Neural crest cell (in vitro differentiated cells): ENCODE measurements around the gene OLFML2A. TPM values are rescaled to one million over a fixed set of nuclear protein-coding genes. Genes with fewer than 3 reads are reported as not detected.

Source experiments
- DNase-seq: peaks from one replicate; pipeline ENCODE4 v3.0.0; 2021; ENCODE audit warnings: low read depth, mixed read lengths, low spot score
- H3K27ac Mint-ChIP-seq: one replicate; pipeline ENCODE4 v1.8.0; 2021; ENCODE audit warnings: mild to moderate bottlenecking, mixed read lengths; ENCODE audit not compliant: unreplicated experiment
- H3K27me3 Mint-ChIP-seq: 2 replicates; pipeline ENCODE4 v1.8.0; 2021; ENCODE audit warnings: low read depth, mild to moderate bottlenecking, mixed read lengths
- H3K36me3 Mint-ChIP-seq: 2 replicates; pipeline ENCODE4 v1.8.0; 2021; ENCODE audit warnings: low read depth, mild to moderate bottlenecking, mixed read lengths
- H3K4me1 Mint-ChIP-seq: 2 replicates; pipeline ENCODE4 v1.8.0; 2021; ENCODE audit warnings: mixed read lengths
- H3K4me3 Mint-ChIP-seq: one replicate; pipeline ENCODE4 v1.8.0; 2021; ENCODE audit warnings: mild to moderate bottlenecking, mixed read lengths
- H3K9me3 Mint-ChIP-seq: 2 replicates; pipeline ENCODE4 v1.8.0; 2021; ENCODE audit warnings: mixed read lengths
- total RNA-seq: library from RNA; stranded (reverse); gene quantifications from 2 replicates; pipeline ENCODE4 v1.2.1, GENCODE V29; 2021
- TF ChIP-seq, protein P1 (sequence below): fragments of 200-600 bp; sonication (generic); conservative IDR thresholded peaks from 2 replicates; pipeline ENCODE4 v1.5.0; 2021; ENCODE audit warnings: antibody characterized with exemption, mild to moderate bottlenecking

The OLFML2A gene
- total RNA-seq, 1 donor from 2014 or later = 0.14 TPM

DNA sequence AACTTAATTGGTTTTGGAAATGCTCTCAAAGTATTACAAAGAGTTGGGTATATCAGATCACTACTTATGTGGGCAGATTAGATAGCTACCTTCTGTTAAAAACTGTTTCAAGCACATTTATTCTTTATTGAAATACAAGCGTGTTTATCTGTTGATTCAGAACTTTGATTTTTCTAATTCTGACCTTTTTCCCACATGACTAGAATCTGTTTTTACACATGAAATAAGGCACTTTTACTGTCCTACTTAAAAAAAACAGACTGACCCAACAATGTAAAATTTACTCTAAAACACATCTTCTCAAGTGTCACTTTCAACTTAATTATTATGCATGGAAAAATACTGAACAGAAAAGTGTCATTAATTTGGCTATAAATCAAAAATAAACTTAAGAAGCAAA is 10.6 kb upstream of the OLFML2A start:
- TF ChIP-seq, protein P1, sequence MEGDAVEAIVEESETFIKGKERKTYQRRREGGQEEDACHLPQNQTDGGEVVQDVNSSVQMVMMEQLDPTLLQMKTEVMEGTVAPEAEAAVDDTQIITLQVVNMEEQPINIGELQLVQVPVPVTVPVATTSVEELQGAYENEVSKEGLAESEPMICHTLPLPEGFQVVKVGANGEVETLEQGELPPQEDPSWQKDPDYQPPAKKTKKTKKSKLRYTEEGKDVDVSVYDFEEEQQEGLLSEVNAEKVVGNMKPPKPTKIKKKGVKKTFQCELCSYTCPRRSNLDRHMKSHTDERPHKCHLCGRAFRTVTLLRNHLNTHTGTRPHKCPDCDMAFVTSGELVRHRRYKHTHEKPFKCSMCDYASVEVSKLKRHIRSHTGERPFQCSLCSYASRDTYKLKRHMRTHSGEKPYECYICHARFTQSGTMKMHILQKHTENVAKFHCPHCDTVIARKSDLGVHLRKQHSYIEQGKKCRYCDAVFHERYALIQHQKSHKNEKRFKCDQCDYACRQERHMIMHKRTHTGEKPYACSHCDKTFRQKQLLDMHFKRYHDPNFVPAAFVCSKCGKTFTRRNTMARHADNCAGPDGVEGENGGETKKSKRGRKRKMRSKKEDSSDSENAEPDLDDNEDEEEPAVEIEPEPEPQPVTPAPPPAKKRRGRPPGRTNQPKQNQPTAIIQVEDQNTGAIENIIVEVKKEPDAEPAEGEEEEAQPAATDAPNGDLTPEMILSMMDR = no peak
- H3K27me3 Mint-ChIP-seq = peaks cover 84% of the 10 kb centered on the region
- DNase-seq = no peak
- H3K9me3 Mint-ChIP-seq = no peaks in the 10 kb centered on the region
- H3K36me3 Mint-ChIP-seq = no peaks in the 10 kb centered on the region
- peaks cover 20% of the 10 kb centered on the region for H3K4me1 Mint-ChIP-seq
- H3K4me3 Mint-ChIP-seq = no peak overlapping the region
- no peak overlapping the region for H3K27ac Mint-ChIP-seq

DNA sequence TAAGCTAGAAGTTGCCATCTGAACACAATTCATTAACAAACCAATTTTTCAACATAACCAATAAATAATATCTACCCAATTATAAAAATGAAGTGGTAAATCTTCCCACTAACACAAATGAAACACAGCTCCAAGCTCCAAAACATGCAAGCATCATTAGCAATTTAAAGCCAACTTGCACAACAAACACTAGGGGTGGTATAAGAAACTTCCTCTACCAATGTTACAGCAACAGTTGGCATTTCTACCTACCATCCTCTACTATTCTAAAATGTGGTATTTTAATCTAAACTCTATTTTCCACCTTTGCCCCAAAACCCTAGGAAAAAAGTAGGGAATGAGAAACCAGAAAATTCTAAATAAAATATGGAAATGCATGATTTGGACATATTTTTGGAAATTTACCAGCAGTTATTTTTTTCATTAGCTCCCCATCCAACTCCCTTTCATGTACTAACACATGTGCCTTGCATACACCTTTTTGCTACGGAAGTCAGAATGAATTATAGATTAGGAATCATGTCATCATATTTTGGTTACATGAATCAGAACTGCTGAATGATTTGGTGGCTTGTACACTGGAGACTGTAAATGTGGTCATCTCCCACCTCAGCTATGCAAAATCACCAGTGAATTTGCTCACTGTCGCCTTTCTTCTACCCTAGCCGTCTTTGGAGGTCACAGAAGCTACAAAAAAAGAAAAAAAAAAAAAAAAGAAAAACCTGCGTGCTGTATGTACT is 9.9 kb upstream of the OLFML2A start:
- peak overlapping the region; percentile 17 for H3K4me3 Mint-ChIP-seq
- H3K4me1 Mint-ChIP-seq = peaks cover 25% of the 10 kb centered on the region

DNA sequence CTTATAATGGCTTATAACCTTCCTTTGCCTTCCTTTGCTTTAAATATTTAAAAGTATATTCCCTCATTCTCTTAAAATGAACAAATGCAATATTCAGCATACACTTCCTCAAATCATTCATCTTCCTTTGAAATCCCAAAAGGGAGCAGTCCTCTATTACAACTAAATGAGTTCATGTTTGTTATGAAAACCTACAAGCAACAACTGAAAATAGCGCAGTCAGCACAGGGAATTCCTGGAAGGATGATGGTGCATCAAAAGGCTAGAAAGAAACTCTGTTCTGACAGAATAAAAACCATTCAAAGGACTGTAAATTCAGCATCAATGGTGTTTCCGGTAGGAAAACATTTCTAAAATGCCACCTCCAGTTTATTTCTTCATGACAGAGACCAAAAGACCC is 9.1 kb upstream of the OLFML2A start:
- Mint-ChIP-seq H3K27me3 (peaks cover 81% of the 10 kb centered on the region), H3K4me1 (peaks cover 25% of the 10 kb centered on the region), H3K4me3 (peak overlapping the region; percentile 36), H3K36me3 (no peaks in the 10 kb centered on the region), H3K27ac (no peak overlapping the region), H3K9me3 (no peaks in the 10 kb centered on the region)
- TF ChIP-seq, protein P1 = no peak
- no peak for DNase-seq

More for the DNA sequence above, 9.9 kb upstream of the OLFML2A start:
- no peak for DNase-seq
- TF ChIP-seq, protein P1 = peak; percentile 46
- peaks cover 82% of the 10 kb centered on the region for H3K27me3 Mint-ChIP-seq
- H3K27ac Mint-ChIP-seq = no peak overlapping the region
- no peaks in the 10 kb centered on the region for H3K9me3 Mint-ChIP-seq
- H3K36me3 Mint-ChIP-seq = no peaks in the 10 kb centered on the region

DNA sequence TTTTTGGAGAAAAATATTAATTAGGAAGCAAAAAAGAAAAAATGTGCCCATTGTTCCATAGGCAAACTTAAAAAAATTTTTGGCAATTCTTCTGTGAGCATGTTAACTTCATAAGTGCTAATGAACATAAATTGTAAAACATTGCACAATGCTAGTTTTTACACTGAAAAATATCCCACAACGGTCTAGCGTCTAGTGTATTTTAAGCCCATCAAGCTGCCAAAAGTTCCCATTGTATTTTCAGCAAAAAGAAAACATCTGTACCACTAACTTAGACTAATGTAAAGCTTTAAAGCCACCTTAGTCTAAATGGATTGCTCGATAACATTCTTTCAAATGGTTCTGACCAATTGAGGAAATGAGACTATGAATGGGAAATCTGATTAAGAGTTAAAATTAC is 8.6 kb upstream of the OLFML2A start:
- TF ChIP-seq, protein P1 = no peak
- Mint-ChIP-seq H3K27me3 (peaks cover 78% of the 10 kb centered on the region), H3K4me1 (peaks cover 25% of the 10 kb centered on the region), H3K27ac (no peak overlapping the region), H3K4me3 (peak overlapping the region; percentile 84), H3K9me3 (no peaks in the 10 kb centered on the region), H3K36me3 (no peaks in the 10 kb centered on the region)
- no peak for DNase-seq

DNA sequence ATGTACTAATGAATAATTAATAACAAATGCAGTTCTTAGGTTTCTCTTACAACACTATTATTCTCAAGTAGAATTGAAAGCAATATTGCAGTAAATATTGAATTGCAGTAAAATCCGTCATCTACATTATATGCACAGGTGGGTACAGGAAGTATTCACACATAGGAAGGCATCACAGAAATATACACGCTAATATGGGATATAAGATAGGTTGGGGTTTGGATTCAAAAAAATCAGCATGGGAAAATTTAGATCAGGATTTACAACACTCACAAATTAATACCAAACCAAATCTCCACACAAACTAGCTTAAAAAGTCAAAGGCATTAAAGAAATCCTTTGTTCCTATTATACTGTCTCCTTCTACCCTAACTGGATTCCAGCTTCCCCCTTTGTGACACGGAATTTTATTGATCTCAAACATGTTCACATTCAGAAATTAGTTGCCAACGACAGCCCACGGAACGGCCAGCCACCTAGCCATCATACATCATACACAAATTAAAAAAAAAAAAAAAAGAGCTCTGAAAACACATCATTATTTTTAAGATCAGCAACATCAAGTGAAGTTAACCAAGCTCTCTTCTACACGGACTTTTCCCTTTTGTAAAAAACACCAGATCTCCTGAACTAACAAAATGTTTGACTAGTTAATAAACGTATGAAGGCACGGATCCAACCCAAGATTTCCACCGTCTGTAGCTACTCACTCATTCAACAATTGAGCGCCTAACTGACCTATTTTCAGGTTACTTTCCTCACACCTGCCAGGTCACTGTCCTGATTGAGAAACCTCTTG is 8.0 kb upstream of the OLFML2A start:
- H3K36me3 Mint-ChIP-seq = no peaks in the 10 kb centered on the region
- H3K27ac Mint-ChIP-seq = no peak overlapping the region
- TF ChIP-seq, protein P1 = no peak
- no peaks in the 10 kb centered on the region for H3K9me3 Mint-ChIP-seq
- peaks cover 25% of the 10 kb centered on the region for H3K4me1 Mint-ChIP-seq
- H3K27me3 Mint-ChIP-seq = peaks cover 80% of the 10 kb centered on the region
- H3K4me3 Mint-ChIP-seq = peak overlapping the region; percentile 84
- DNase-seq = no peak
